Neural cell (in vitro differentiated cells): Measurements from ENCODE around the gene SLC13A3. TPM values are rescaled to one million over a fixed set of nuclear protein-coding genes. Genes with fewer than 3 reads are reported as not detected.

Source experiments
- H2AFZ ChIP-seq: fragments of 200-600, 300-800 bp; sonication (generic), shearing (Covaris generic); 2 replicates; pipeline ENCODE4 v1.6.0; 2014; ENCODE audit warnings: low read depth, mild to moderate bottlenecking, antibody characterized with exemption, low read length, moderate library complexity
- H3F3A ChIP-seq: fragments of 200-600 bp; shearing (Covaris generic); 2 replicates; pipeline ENCODE4 v1.6.1; 2016; ENCODE audit warnings: mild to moderate bottlenecking, moderate library complexity, mixed read lengths, antibody characterized with exemption, low read length; ENCODE audit not compliant: insufficient read depth, poor library complexity, severe bottlenecking
- H3K27ac ChIP-seq: fragments of 200-600, 300-800 bp; sonication (generic), shearing (Covaris generic); 2 replicates; pipeline ENCODE4 v1.5.1; 2014; ENCODE audit warnings: mild to moderate bottlenecking, low read length, moderate library complexity
- H3K27me3 ChIP-seq: fragments of 300-800, 200-600 bp; sonication (generic), shearing (Covaris generic); 2 replicates; pipeline ENCODE4 v1.6.0; 2014; ENCODE audit warnings: mild to moderate bottlenecking, low read depth, low read length, moderate library complexity; ENCODE audit not compliant: insufficient read depth
- H3K36me3 ChIP-seq: fragments of 300-800, 200-600 bp; sonication (generic), shearing (Covaris generic); 2 replicates; pipeline ENCODE4 v1.5.1; 2014; ENCODE audit warnings: mild to moderate bottlenecking, antibody characterized with exemption, low read length, moderate library complexity; ENCODE audit not compliant: insufficient read depth
- H3K4me2 ChIP-seq: fragments of 300-800, 200-600 bp; sonication (generic), shearing (Covaris generic); 2 replicates; pipeline ENCODE4 v1.6.0; 2014; ENCODE audit warnings: mild to moderate bottlenecking, low read length
- H3K4me3 ChIP-seq: fragments of 300-800, 200-600 bp; sonication (generic), shearing (Covaris generic); 2 replicates; pipeline ENCODE4 v1.5.1; 2014; ENCODE audit warnings: mild to moderate bottlenecking, low read length, moderate library complexity
- H3K79me2 ChIP-seq: fragments of 200-600 bp; shearing (Covaris generic); replicated peaks from 2 replicates; pipeline ENCODE4 v1.6.0; 2014; ENCODE audit warnings: mild to moderate bottlenecking, low read length, moderate library complexity; ENCODE audit not compliant: insufficient read depth
- H3K9ac ChIP-seq: fragments of 300-800, 200-600 bp; sonication (generic), shearing (Covaris generic); 2 replicates; pipeline ENCODE4 v1.6.1; 2016; ENCODE audit warnings: mild to moderate bottlenecking, low read length, mixed read lengths
- H3K9me2 ChIP-seq: fragments of 200-600 bp; shearing (Covaris generic); 2 replicates; pipeline ENCODE4 v1.6.1; 2016; ENCODE audit warnings: mild to moderate bottlenecking, low read length, mixed read lengths; ENCODE audit not compliant: insufficient read depth
- H3K9me3 ChIP-seq: fragments of 200-600, 300-800 bp; sonication (generic), shearing (Covaris generic); 2 replicates; pipeline ENCODE4 v1.6.1; 2016; ENCODE audit warnings: mild to moderate bottlenecking, mixed run types, low read length, moderate library complexity, mixed read lengths
- H4K20me1 ChIP-seq: fragments of 200-600 bp; shearing (Covaris generic); 2 replicates; pipeline ENCODE4 v1.6.1; 2016; ENCODE audit warnings: mild to moderate bottlenecking, mixed run types; ENCODE audit not compliant: insufficient read depth
- CTCF ChIP-seq: fragments of 450-650 bp; IDR thresholded peaks from 2 replicates; pipeline ENCODE4 v1.5.1; 2014; ENCODE audit warnings: antibody characterized with exemption, mild to moderate bottlenecking, moderate library complexity; ENCODE audit not compliant: poor library complexity, severe bottlenecking
- EP300 ChIP-seq: fragments of 450-650 bp; conservative IDR thresholded peaks from 2 replicates; pipeline ENCODE4 v1.6.1; 2014; ENCODE audit warnings: antibody characterized with exemption, mild to moderate bottlenecking, moderate library complexity; ENCODE audit not compliant: poor library complexity, severe bottlenecking
- EZH2 ChIP-seq: fragments of 200-600, 300-800 bp; shearing (Covaris generic), sonication (generic); IDR thresholded peaks from 2 replicates; pipeline ENCODE4 v1.6.1; 2014; ENCODE audit warnings: antibody characterized with exemption, low read length, borderline replicate concordance, mild to moderate bottlenecking; ENCODE audit not compliant: insufficient read depth, poor library complexity, severe bottlenecking
- MXI1 ChIP-seq: fragments of 450-650 bp; conservative IDR thresholded peaks from 2 replicates; pipeline ENCODE4 v1.6.1; 2014; ENCODE audit warnings: antibody characterized with exemption, mild to moderate bottlenecking; ENCODE audit not compliant: poor library complexity, severe bottlenecking
- POLR2AphosphoS5 ChIP-seq: IDR thresholded peaks from 2 replicates; pipeline ENCODE4 v1.6.1; 2012
- RAD21 ChIP-seq: fragments of 450-650 bp; conservative IDR thresholded peaks from 2 replicates; pipeline ENCODE4 v1.6.1; 2014; ENCODE audit warnings: antibody characterized with exemption, mild to moderate bottlenecking, moderate library complexity
- SMC3 ChIP-seq: fragments of 450-650 bp; conservative IDR thresholded peaks from 2 replicates; pipeline ENCODE4 v1.6.1; 2014; ENCODE audit warnings: antibody characterized with exemption, mild to moderate bottlenecking, moderate library complexity; ENCODE audit not compliant: poor library complexity
- TAF1 ChIP-seq: IDR thresholded peaks from 2 replicates; pipeline ENCODE4 v1.6.1; 2012; ENCODE audit warnings: low read depth
- polyA plus RNA-seq: library from polyadenylated mRNA; depleted of rRNA; stranded (reverse); fragments of >200 nt; gene quantifications from 2 replicates; pipeline ENCODE4 v1.2.3, GENCODE V29; 2014
- TF ChIP-seq, protein P1 (sequence below): IDR thresholded peaks from 2 replicates; pipeline ENCODE4 v1.6.1; 2012; ENCODE audit warnings: borderline replicate concordance

Gene SLC13A3
- polyA plus RNA-seq, 1 donor from 2014 or later, result 5.5 TPM

GRCh38 chr20:46644160-46644559, 7.1 kb downstream of the SLC13A3 start:
- Histone ChIP-seq H3F3A (no peaks in the 10 kb centered on the region), H3K4me2 (no peak overlapping the region), H3K27ac (no peak overlapping the region), H3K36me3 (no peaks in the 10 kb centered on the region), H3K4me3 (no peak overlapping the region), H3K9me3 (no peaks in the 10 kb centered on the region), H3K27me3 (no peaks in the 10 kb centered on the region), H4K20me1 (no peaks in the 10 kb centered on the region), H3K9me2 (no peaks in the 10 kb centered on the region), H3K79me2 (no peaks in the 10 kb centered on the region), H2AFZ (no peak overlapping the region), H3K9ac (no peak overlapping the region)
- TF ChIP-seq RAD21 (no peak), TAF1 (no peak), EZH2 (no peak), SMC3 (no peak)

GRCh38 chr20:46642969-46643343, 8.3 kb downstream of the SLC13A3 start:
- Histone ChIP-seq H3K36me3 (no peaks in the 10 kb centered on the region), H3K27ac (no peak overlapping the region), H3K4me2 (no peak overlapping the region), H3F3A (no peaks in the 10 kb centered on the region), H4K20me1 (no peaks in the 10 kb centered on the region), H3K9me3 (no peaks in the 10 kb centered on the region), H3K79me2 (no peaks in the 10 kb centered on the region), H2AFZ (no peak overlapping the region), H3K9me2 (no peaks in the 10 kb centered on the region), H3K9ac (no peak overlapping the region), H3K27me3 (no peaks in the 10 kb centered on the region), H3K4me3 (no peak overlapping the region)
- TF ChIP-seq RAD21 (no peak), SMC3 (no peak), POLR2AphosphoS5 (no peak), EZH2 (no peak), MXI1 (no peak), TAF1 (no peak)

DNA sequence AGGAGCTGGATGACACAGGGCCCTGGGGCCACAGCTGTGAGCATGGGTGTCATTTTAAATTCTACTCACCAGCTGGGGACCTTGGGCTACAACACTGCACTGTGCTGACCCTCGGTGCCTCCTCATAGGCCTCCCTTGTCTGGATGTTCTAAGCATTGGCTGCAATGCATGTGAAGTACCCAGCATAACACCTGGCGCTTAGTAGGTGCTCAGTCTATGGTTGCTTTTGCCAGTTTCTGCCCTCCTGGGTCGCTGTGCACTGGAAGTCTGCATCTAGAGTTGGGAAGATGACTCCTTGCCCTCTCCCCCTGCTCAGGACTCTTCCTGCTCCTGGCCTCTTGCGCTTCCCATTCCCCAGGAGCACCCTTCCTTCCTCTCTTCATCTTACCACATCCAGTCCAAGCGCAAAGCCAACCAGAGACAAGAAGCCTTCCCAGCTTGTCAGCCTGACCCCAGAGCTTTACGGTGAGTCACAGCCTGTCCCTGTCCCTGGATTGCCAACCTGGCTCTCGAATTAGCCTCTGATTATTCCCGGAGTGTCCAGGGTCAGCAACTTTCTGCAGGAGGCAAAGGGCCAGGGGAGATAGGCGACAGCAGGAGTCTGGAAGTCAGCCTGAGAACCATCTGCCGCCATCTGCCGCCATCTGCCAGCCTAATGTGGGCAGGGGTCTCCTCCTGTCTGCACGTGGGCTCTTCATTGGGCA, 8.8 kb downstream of the SLC13A3 start:
- Histone ChIP-seq H3F3A (no peaks in the 10 kb centered on the region), H3K9me2 (no peaks in the 10 kb centered on the region), H3K79me2 (no peaks in the 10 kb centered on the region), H3K36me3 (no peaks in the 10 kb centered on the region), H3K27me3 (no peaks in the 10 kb centered on the region), H3K4me3 (no peak overlapping the region), H3K27ac (no peak overlapping the region), H4K20me1 (no peaks in the 10 kb centered on the region), H2AFZ (no peak overlapping the region), H3K9me3 (no peaks in the 10 kb centered on the region), H3K9ac (no peak overlapping the region), H3K4me2 (no peak overlapping the region)
- TF ChIP-seq POLR2AphosphoS5, result no peak
- TF ChIP-seq EP300, result no peak
- no peak for TF ChIP-seq RAD21
- no peak for TF ChIP-seq SMC3
- TF ChIP-seq TAF1, result no peak
- TF ChIP-seq CTCF, result no peak
- no peak for TF ChIP-seq MXI1
- TF ChIP-seq, protein P1, sequence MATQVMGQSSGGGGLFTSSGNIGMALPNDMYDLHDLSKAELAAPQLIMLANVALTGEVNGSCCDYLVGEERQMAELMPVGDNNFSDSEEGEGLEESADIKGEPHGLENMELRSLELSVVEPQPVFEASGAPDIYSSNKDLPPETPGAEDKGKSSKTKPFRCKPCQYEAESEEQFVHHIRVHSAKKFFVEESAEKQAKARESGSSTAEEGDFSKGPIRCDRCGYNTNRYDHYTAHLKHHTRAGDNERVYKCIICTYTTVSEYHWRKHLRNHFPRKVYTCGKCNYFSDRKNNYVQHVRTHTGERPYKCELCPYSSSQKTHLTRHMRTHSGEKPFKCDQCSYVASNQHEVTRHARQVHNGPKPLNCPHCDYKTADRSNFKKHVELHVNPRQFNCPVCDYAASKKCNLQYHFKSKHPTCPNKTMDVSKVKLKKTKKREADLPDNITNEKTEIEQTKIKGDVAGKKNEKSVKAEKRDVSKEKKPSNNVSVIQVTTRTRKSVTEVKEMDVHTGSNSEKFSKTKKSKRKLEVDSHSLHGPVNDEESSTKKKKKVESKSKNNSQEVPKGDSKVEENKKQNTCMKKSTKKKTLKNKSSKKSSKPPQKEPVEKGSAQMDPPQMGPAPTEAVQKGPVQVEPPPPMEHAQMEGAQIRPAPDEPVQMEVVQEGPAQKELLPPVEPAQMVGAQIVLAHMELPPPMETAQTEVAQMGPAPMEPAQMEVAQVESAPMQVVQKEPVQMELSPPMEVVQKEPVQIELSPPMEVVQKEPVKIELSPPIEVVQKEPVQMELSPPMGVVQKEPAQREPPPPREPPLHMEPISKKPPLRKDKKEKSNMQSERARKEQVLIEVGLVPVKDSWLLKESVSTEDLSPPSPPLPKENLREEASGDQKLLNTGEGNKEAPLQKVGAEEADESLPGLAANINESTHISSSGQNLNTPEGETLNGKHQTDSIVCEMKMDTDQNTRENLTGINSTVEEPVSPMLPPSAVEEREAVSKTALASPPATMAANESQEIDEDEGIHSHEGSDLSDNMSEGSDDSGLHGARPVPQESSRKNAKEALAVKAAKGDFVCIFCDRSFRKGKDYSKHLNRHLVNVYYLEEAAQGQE, result no peak
